Thyroid gland (tissue), 4 donors: Measurements from ENCODE around the gene B3GALT4.
A peak's percentile ranks its signal among the peaks of the same experiment; 100 is the strongest.

ENCODE experiments used
- CTCF ChIP-seq, 6 experiments: fragments of 200-600 bp in 3 of 6; fragments of 450-650 bp in 3 of 6; sonication (generic) in 3 of 6; IDR thresholded peaks; one replicate each; pipeline ENCODE4 v1.5.1; 2016 to 2019; ENCODE audit warnings: antibody characterized with exemption in 6 of 6, mild to moderate bottlenecking in 2 of 6, inconsistent platforms in 1 of 6, moderate library complexity in 1 of 6
- POLR2A ChIP-seq, 2 donors: fragments of 450-650 bp; IDR thresholded peaks; one replicate each; pipeline ENCODE4 v1.6.1; 2017; ENCODE audit warnings: antibody characterized with exemption in 2 of 2, mild to moderate bottlenecking in 2 of 2, moderate library complexity in 1 of 2

- TF ChIP-seq CTCF (IDR thresholded peaks at IDR 0.05) (peak in 1 of 6 experiments; percentile 15), POLR2A (IDR thresholded peaks at IDR 0.05) (peak in 1 of 2 donors; percentile 45)
Observed at GRCh38 chr6:33312361-33313104, 35.6 kb downstream of the B3GALT4 start.
